Urinary bladder (tissue), 4 donors: ENCODE measurements around the gene FGD5. TPM values are rescaled to one million over a fixed set of nuclear protein-coding genes. Genes with fewer than 3 reads are reported as not detected.

Source experiments
- DNase-seq: peaks from one replicate; pipeline ENCODE4 v3.0.0-alpha.2; 2015; ENCODE audit errors: extremely low spot score
- H3K27ac ChIP-seq: one replicate; pipeline ENCODE4 v1.5.1; 2013; ENCODE audit warnings: low read depth, mild to moderate bottlenecking, moderate library complexity
- H3K36me3 ChIP-seq: one replicate; pipeline ENCODE4 v1.6.1; 2013; ENCODE audit warnings: mild to moderate bottlenecking, moderate library complexity; ENCODE audit not compliant: insufficient read depth
- H3K4me1 ChIP-seq: one replicate; pipeline ENCODE4 v1.6.1; 2013; ENCODE audit warnings: mild to moderate bottlenecking, moderate library complexity; ENCODE audit not compliant: insufficient read depth
- H3K4me3 ChIP-seq: one replicate; pipeline ENCODE4 v1.5.1; 2013; ENCODE audit warnings: low read depth, low read length
- WGBS: extraction: QIAGEN DNeasy Blood & Tissue Kit; methylation state at CpG from one replicate; pipeline ENCODE4 v1.1.7; 2013; 5-methylcytosine and 5-hydroxymethylcytosine counted together
- polyA plus RNA-seq: library from polyadenylated mRNA; stranded (reverse); fragments of 200-250 nt; gene quantifications from one replicate; pipeline ENCODE4 v1.2.3, GENCODE V29; 2013
- total RNA-seq: library from RNA; depleted of rRNA; stranded (reverse); fragments of >200 nt; gene quantifications from one replicate; pipeline ENCODE4 v1.2.3, GENCODE V29; 2014
- donor health status: healthy with polysubstance abuse.
- donor health status: healthy.

The FGD5 gene
- total and polyA plus RNA-seq, 2 donors, result 18.8 to 25.7 TPM

DNA sequence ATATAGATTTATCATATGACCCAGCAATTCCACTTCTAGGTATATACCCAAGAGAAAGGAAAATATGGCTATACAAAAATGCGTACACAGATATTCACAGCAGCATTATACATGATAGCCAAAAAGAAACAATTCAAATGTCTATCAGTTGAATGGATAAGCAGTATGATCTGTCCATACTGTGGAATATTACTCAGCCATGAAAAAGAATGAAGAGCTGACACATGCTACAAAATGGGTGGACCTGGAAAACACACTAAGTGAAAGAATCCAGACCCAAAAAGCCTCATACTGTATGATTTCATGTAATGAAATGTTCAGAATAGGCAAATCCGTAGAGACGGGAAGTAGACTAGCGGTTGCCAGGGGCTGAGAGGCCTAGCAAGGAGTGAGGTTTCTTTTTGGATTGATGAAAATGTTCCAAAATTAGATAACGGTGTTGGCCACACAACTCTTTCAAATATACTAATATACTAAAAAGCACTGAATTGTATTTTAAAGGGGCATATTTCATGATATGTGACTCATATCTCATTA, 33.4 kb downstream of the FGD5 start:
- no peak for DNase-seq
- H3K4me1 ChIP-seq, result no peaks in the 10 kb centered on the region
- no peak overlapping the region for H3K4me3 ChIP-seq
- no peak overlapping the region for H3K27ac ChIP-seq
- 76% methylated on average over 5 of the region's 5 CpGs for WGBS
- H3K36me3 ChIP-seq, result no peaks in the 10 kb centered on the region

- WGBS, result 61% methylated on average over 10 of the region's 10 CpGs
- Histone ChIP-seq H3K27ac (no peak overlapping the region), H3K36me3 (no peaks in the 10 kb centered on the region), H3K4me3 (no peak overlapping the region), H3K4me1 (no peaks in the 10 kb centered on the region)
- no peak for DNase-seq
These were observed 34.0 kb downstream of the FGD5 start for GRCh38 chr3:14852717-14853116.

- no peak overlapping the region for H3K4me3 ChIP-seq
- WGBS, result 49% methylated on average over 15 of the region's 15 CpGs
- H3K36me3 ChIP-seq, result no peaks in the 10 kb centered on the region
- H3K4me1 ChIP-seq, result no peaks in the 10 kb centered on the region
- no peak for DNase-seq
- no peak overlapping the region for H3K27ac ChIP-seq
These were observed 34.6 kb downstream of the FGD5 start for GRCh38 chr3:14853271-14853951.

GRCh38 chr3:14857506-14857905, 38.7 kb downstream of the FGD5 start:
- no peaks in the 10 kb centered on the region for H3K4me1 ChIP-seq
- H3K27ac ChIP-seq, result no peak overlapping the region
- WGBS, result 91% methylated on average over 3 of the region's 3 CpGs
- H3K4me3 ChIP-seq, result no peak overlapping the region
- DNase-seq, result no peak
- H3K36me3 ChIP-seq, result no peaks in the 10 kb centered on the region

DNA sequence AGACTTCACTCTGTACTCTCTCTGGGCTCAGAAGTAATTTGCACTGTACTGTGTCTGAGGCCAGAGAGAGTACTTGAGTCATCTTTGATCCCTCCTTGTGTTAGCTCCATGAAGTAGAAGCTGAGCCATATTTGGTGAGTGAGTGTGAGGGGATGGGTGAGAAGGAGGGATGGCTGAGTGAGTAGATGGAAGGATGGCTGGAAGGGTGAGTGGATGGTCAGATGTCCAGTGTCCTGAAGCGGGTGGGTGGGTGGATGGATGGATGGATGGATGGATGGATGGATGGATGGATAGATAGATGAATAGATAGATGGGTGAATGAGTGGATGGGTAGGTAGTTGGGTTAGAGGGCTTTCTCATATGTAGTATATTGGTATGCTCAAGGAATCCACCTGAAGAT, 39.3 kb downstream of the FGD5 start:
- no peak overlapping the region for H3K27ac ChIP-seq
- H3K36me3 ChIP-seq, result no peaks in the 10 kb centered on the region
- no peak overlapping the region for H3K4me3 ChIP-seq
- DNase-seq, result no peak
- 94% methylated on average over 1 of the region's 1 CpG for WGBS
- no peaks in the 10 kb centered on the region for H3K4me1 ChIP-seq

DNA sequence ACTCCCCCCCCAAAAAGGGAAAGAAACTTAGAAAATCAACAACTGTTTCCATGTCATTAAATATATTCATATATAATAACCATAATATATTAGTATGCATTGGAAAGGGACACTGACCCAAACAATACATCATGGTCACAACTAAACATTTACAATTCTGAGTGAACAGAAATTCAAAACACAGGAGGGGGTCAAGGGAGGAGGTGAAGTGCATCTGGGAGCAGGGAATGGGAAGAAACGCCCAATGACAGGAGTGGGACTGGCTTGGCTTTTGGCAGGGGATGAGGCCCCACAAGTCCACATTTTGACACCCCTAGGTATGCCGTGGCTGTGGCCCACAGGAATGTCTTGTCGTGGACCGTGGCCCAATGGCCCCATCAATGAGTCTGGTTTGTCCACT, 41.1 kb downstream of the FGD5 start:
- Histone ChIP-seq H3K4me1 (no peaks in the 10 kb centered on the region), H3K27ac (no peak overlapping the region), H3K4me3 (no peak overlapping the region), H3K36me3 (no peaks in the 10 kb centered on the region)
- WGBS, result 89% methylated on average over 4 of the region's 4 CpGs
- no peak for DNase-seq

GRCh38 chr3:14861031-14861430, 42.3 kb downstream of the FGD5 start:
- no peak for DNase-seq
- H3K27ac ChIP-seq, result no peak overlapping the region
- WGBS, result 50% methylated on average over 7 of the region's 7 CpGs

DNA sequence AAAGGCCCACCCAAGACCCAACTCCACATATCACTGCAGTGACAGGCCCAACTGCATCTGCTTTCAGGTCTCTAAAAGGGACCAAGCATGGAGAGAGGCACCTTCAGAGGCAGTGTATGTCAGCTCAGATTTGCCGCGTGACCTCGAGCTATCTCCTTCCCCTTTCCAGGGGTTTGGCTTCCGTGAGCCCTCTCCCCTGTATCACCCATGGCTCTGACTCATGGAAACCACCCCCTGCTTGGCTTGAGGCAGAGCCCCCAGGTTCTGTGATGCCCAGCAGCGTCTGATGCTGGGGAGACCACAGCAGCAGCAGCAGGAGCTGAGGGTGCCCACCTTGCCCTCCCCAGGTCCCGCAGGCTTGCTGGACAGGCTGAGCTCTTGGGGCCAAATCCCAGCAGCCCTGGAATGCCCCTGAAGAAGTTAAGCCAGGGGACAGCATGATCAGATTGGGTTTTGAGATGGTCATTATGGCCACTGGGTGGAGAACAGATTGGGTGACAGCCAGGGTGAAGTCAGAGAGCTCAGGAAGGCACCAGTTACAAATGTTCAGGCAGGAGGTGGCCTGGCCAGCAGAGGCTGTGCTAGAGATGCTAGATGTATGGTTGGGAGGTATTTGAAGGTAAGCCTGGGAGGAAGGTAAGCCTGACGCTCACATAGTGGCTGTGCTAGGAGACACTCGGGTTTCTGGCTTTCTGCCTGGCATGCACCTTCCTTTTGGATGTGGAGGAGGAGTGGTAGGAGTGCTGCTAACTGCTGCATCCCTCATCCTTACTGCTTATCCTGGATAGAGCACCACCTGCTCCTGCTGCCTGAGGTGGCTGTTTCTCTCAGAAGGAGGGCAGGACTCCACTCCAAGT, 42.9 kb downstream of the FGD5 start:
- H3K36me3 ChIP-seq, result no peaks in the 10 kb centered on the region
- 75% methylated on average over 8 of the region's 8 CpGs for WGBS
- H3K4me1 ChIP-seq, result no peaks in the 10 kb centered on the region
- no peak overlapping the region for H3K27ac ChIP-seq
- DNase-seq, result no peak
- H3K4me3 ChIP-seq, result no peak overlapping the region

More at GRCh38 chr3:14861031-14861430, 42.3 kb downstream of the FGD5 start:
- Histone ChIP-seq H3K4me3 (no peak overlapping the region), H3K4me1 (no peaks in the 10 kb centered on the region), H3K36me3 (no peaks in the 10 kb centered on the region)

DNA sequence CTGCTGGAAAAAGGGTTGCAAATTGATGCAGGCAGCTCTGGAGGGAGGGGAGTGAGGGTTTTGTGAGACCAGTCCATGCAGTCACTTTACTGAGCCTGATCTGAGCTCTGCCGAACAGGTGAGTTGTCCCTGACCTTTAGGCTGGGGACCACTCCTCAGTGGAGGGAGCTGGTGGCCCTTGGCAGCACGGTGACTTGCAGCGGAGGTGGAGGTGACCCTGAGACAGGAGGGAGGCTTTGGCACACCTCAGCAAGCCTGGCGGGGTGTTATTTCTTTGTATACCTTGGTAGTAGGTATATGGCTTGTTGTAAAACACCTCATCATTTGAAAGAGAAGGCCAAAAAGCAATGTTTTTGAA, 43.5 kb downstream of the FGD5 start:
- 87% methylated on average over 4 of the region's 4 CpGs for WGBS
- Histone ChIP-seq H3K4me1 (no peaks in the 10 kb centered on the region), H3K4me3 (no peak overlapping the region), H3K27ac (no peak overlapping the region), H3K36me3 (no peaks in the 10 kb centered on the region)
- DNase-seq, result no peak

DNA sequence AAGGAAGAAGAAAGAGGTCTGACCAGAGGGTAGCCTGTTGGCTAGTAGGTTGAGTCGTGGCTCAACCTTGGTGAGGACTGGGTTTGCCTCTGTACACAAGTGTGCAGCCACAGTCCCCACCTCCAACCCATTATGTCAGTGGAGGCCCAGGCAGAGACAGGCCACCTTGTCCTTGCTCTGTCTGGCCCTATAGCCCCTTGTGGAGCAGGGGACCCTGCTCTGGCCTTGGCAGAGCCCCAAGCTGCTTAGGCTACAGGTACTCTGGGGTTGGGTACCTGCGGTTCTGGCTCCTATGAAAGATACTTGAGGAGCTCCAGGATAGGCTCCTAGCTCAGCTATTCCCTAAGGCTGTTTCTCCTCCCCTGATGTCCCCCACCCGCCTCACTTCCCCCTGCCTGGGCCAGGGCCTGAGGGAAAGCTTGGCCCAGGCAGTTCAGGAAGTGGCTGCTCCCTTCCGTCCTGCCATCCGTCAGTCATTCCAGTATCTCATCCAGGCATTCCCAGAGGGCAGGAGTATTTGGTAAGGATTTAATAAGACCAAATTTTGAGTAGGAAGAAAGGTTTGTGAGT, 44.0 kb downstream of the FGD5 start:
- H3K27ac ChIP-seq, result no peak overlapping the region
- WGBS, result 86% methylated on average over 5 of the region's 5 CpGs
- H3K4me1 ChIP-seq, result no peaks in the 10 kb centered on the region
- H3K36me3 ChIP-seq, result no peaks in the 10 kb centered on the region
- no peak for DNase-seq
- no peak overlapping the region for H3K4me3 ChIP-seq

DNA sequence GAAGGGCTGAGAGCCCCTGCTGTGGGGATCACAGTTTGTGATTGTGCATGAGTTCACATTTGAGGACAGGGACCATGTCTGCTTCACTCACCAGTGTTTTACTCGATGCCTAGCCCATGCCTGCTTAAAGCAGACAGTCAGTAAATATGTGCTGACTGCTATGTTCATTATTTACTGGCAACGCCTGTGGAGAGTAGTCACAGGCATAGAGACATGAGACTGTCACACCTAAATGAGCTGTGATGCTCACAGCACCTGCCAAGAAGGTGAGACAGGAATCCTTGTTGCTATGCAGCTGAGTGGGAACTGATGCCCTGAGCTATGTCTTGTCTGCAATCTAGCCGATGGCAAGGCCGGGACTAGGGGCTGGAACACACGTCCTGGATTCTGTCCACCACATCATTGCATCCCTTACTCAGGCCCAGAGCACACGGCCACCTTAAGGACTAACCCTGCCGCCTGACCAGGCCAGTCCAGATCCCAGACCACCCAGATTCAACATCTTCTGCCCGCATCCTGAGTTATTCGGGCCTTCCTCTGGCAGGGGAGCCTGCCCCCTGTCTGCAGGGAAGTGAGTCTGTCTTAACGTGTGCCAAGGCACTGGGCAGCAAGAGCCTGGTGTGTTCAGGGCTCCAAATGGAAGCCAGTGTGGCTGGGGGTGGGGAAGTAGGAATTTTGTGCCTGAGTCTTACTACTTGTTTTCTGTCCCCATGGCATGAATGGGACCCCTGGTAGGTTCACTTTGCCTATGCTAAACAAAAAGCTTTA, 44.8 kb downstream of the FGD5 start:
- 59% methylated on average over 10 of the region's 10 CpGs for WGBS
- no peak for DNase-seq

GRCh38 chr3:14864131-14864530, 45.4 kb downstream of the FGD5 start:
- Histone ChIP-seq H3K4me3 (no peak overlapping the region), H3K27ac (no peak overlapping the region), H3K4me1 (no peaks in the 10 kb centered on the region), H3K36me3 (no peaks in the 10 kb centered on the region)
- no peak for DNase-seq
- WGBS, result 93% methylated on average over 14 of the region's 14 CpGs

More for the DNA sequence above, 44.8 kb downstream of the FGD5 start:
- H3K4me1 ChIP-seq, result no peaks in the 10 kb centered on the region
- no peak overlapping the region for H3K4me3 ChIP-seq
- no peaks in the 10 kb centered on the region for H3K36me3 ChIP-seq
- no peak overlapping the region for H3K27ac ChIP-seq

DNA sequence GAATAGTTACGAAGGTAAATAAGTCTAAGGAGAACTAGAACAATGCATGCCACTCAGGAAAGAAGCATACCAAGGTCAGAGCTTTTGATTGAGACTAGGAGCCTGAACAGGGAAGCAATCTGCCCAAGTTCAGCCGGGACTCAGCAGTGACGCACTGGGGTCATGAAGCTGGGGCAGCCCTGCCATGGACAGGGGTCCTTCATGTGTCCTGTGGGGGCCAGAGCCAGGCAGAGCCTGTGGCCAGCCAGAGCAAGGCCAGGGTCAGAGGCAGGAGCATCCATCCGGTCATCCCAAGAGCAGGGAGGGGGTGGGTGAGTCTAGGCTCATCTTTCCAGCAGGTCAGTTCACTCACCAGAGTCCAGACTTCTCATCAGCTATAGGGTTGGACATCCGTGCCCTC, 47.9 kb downstream of the FGD5 start:
- H3K27ac ChIP-seq, result no peak overlapping the region
- no peak overlapping the region for H3K4me3 ChIP-seq
- no peak for DNase-seq
- 81% methylated on average over 5 of the region's 5 CpGs for WGBS
- no peaks in the 10 kb centered on the region for H3K4me1 ChIP-seq
- H3K36me3 ChIP-seq, result no peaks in the 10 kb centered on the region
